Astrocyte of the hippocampus (primary cell): ENCODE data around the gene RIBC1.
"Not testable (repeated sequence)": the region's sequence is repeated elsewhere in the genome, so short reads cannot be mapped to it uniquely, and the experiment has no call there.

Experiments
- DNase-seq: peaks from one replicate; pipeline ENCODE4 v3.0.0; 2011; ENCODE audit warnings: low read depth, low spot score

The RIBC1 gene

GRCh38 chrX:53422861-53423306 lies at the start of gene RIBC1:
RIBC1 (plus strand) TSS chrX:53422873; CDS start chrX:53426277, 3,404 bp downstream.
- no peak for DNase-seq

- no peak for DNase-seq
Measured at GRCh38 chrX:53373307-53373706, 49.4 kb upstream of the RIBC1 start.

GRCh38 chrX:53374222-53374820 lies 48.4 kb upstream of the RIBC1 start:
- no peak for DNase-seq

- DNase-seq = no peak
Measured at GRCh38 chrX:53374923-53375322, 47.8 kb upstream of the RIBC1 start.

DNA sequence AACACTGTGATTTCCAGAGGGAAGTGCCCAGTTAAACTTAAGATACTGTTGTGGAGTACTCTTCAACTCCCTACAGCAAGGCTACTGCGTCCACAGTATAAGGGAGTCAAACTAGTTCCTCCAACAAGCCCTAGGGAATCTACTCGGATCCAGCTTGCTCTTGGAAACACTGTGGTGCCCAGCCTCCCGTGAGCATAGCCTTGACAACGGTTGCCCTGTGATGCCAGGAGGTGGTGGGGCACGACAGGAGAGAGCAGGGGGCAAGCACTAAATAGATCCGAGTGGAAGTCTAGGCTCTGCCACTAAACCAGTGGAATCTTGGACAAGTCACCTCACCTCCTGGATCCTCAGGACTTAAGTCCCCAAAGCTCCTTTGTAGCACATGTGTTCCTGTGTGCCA lies 45.8 kb upstream of the RIBC1 start:
- no peak for DNase-seq

- no peak for DNase-seq
Measured at GRCh38 chrX:53377464-53377863, 45.2 kb upstream of the RIBC1 start.

GRCh38 chrX:53379008-53379710 lies 43.5 kb upstream of the RIBC1 start:
- no peak for DNase-seq

DNA sequence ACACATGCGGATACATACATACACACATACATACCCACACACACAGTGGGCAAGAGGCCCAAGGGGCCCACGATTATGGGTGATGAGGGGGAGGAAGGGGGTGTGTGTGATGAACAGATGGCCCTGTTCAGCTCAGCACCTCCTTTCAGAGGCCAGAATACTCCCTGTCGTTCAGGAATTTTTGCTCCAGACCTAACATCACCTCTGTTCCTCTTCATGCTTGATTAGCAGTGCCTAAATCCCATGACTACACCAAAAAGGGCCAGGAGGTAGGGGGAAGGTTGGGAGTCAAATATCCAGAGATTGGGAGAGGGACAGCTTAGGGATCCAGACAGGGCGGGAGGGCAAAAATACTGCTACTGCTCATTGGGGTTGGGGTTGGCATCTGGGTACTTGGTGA lies 42.9 kb upstream of the RIBC1 start:
- DNase-seq = no peak

DNA sequence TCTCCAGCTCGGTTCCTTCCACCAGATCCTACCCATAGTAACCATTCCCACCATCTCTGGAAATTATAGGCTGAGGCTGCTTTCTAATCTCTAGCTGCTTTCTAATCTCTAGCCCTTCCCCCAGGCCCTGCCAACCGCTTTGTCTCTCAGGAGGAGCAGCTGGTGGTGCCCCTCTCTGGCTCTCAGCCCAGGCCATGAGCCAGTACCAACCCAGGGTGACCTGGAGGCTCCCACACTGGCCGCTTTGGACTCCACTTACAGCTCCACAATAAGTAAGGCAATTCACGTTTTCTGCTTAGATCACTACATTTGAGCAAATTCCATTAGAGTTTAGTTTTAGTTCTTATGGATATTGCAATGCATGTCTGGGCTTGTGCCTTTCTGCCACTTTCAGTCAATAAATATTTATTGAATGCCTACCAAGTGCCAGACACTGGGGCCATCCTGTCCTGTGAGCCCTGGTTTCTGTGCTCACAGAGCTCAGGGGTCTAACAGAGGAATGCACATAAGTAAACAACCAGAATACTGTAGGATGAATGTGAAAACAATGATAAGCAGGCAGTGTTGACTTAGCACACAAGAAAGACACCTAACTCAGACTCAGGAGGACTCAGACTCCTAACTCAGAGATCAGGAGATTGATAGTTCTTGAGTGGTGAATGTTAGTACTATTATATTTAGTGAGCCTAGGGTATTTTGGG lies 39.1 kb upstream of the RIBC1 start:
- peak; percentile 8 for DNase-seq

DNA sequence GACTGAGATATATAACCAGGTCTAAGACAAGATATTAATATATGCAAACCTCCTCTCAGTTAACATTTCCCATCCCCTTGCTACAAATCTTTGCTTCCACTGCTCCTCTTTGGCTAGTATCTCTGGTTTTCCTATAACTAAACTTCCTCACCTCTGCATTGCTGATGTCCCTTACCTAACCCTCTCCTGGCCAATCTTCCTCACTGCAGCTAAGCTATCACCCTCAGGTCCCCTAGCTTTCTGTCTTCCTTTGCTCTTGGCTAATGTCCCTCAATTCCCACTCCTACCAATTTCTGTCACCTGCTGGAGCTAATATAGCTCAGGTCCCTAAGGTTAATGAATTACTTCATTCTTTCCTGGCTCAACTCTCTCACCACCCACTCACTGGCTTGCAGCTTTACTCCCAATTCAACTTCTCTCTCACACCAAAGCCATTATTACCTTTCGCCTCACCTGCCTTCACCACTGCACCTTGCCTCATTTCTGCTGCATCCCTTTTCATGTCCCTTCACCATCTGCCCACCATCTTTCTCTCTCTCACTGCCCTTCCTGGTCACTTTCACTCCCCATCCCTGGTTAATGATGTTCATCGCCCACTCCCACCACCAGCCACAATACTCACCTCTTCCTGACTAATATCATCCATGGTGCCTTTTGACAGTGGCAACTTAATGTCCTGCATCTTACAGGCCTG lies 26.9 kb upstream of the RIBC1 start:
- no peak for DNase-seq

DNA sequence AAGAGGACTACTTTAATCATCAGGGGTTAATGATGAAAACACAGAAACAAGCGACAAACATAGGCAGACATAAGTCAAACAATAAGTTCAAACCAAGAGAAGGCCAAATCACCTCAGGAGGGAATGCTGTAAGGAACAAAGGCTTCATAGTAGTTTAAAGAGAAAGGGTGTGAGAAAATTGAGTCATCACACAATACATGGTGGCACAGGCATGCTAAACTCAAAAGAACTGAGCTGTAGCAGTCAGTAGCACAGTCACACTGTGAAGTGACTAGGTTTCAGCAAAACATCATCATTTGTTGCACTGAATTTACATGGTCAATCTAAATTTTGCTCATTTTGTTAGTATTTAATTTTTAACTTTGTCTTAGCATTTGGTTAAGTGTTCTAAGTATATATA lies 24.5 kb upstream of the RIBC1 start:
- peak; percentile 33 for DNase-seq

DNA sequence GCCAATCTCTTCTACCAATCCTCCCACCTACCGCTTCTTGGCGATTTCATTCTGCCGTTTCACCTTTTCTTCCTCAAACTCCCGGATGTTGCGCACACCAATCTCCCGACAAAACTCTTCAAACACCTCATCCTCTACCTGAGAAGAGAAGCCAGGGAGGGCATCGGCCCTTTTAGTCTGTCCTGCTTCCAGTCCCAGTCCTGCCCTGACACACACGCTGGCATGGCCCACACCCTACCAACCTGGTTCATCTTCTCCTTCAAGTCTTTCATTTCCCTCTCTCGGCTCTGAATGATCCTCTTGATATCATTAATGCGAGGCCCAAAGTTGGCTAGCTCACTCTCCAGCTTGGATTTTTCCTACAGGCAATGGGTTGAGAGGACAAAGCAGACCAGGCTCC lies 19.1 kb upstream of the RIBC1 start:
- no peak for DNase-seq

DNA sequence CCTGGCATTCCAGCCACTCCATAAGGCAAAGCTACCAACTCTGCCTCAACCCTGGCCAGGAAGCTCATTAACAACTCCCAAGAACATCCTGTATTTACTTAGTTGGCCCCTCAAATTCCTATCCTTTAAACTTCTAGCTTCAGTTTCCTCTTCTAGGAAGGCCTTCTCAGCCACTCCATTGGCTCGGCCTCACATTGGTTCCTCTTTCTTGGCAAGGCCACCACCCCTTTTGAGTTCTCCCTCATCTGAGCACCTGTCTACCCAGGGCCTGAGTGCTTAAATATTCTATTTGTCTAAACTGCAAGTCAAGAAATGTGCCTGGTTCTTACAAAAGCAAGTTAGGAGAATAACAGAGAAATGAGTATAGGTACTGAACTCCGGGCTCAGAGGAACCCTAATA lies 10.2 kb upstream of the RIBC1 start:
- no peak for DNase-seq

- not testable (repeated sequence) for DNase-seq
Measured at GRCh38 chrX:53420351-53420750, 2.3 kb upstream of the RIBC1 start.

DNA sequence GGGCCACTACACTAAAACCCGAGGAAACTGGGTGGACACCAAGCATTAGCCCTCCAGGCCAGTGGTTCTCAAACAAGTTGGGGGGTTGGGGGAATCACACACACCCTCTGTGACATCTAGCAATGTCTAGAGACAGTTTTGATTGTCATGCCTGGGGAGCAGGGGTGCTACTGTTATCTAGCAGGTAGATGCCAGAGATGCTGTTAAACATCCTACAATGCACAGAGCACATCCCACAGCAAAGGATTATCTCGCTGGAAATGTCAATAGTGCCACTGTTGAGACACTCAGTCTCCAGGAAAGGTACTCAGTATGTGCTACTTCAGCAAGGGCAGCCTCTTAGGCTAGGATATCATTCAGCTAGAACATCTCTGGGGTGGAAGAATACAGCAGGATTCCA lies 1.5 kb upstream of the RIBC1 start:
- DNase-seq = no peak

DNA sequence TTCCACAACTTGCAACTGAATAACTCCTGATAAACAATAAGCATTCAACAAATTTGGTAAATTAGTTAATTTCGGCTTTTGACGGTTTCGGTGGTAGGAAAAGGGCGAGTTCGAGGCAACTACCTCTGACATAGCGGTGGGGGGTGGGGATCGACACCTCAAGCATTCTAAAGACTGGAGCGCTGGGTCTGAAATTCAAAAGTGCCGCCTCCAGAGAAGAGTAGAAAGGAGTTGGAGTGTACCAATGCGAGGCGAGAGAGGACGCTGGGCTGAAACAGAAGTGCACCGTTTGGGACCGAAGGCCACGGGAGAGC lies 944 bp upstream of the RIBC1 start:
- no peak for DNase-seq

GRCh38 chrX:53422086-53422860 lies 400 bp upstream of the RIBC1 start, which contains the start of gene SMC1A:
SMC1A (minus strand) TSS chrX:53422654; CDS start chrX:53422600, 54 bp downstream.
- peak; percentile 99 for DNase-seq

GRCh38 chrX:53429755-53430154 lies 7.1 kb downstream of the RIBC1 start:
- DNase-seq = no peak

DNA sequence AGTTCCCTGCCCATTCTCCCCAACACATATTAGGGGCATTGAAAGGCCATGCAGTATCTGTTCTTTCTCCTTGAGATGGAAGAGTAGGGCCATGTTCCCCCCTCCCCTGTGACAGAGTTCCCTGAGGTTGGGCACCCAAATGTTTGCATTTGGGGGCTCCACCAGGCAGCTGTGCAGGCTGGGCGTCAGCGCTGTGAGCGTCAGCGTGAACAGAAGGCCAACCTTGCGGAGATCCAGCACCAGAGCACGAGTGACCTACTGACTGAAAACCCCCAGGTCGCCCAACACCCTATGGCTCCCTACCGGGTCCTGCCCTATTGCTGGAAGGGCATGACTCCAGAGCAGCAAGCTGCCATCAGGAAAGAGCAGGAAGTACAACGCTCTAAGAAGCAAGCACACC lies 7.6 kb downstream of the RIBC1 start:
- DNase-seq = no peak

DNA sequence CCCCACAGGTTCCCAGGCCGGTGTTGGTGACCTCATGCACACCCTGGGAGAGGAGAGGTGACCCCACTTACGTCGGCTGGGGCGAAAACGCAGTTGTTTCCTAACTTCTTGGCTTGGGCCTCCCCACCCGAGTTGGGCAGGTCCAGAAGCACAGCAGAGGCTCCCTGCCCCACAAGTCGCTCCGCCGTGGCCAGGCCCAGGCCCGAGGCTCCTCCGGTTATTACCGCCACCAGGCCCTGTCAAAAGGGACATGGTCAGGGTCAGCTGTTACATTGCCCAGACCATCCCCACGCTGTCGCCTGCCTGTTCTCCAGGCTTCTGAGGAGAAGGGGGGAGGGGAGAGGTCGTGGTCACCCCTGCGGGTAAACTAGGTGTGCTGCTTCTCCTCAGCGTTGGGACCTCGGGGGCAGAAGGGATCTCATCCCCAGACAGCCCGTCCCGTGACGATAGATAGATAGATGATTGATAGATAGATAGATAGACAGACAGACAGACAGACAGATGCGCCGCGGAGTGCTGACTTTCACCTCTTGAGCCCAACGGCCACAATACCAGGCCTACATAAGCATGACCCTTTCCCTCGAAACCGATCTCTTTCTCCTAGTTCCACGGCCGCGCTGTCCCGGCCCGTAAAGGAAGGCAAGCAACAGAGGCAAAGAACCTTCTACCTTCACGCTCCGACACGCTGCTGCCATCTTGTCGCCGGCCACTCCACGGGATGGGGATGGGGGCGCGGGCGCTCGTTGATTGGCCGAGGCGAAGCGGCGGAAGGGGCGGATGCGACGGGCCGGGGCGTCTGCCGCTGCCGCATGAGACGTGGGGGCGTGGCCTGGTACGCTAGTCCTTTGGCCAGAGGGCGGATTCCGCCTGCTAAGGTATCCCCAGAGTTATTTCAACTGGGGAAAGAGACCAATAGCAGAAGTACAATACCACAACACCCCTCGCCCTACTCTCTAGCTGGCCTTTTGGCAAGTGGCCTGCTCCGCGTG lies 11.3 kb downstream of the RIBC1 start, which contains the start of gene HSD17B10:
HSD17B10 (minus strand) TSS at position 720 of the 989 bp plus-strand sequence; CDS start at position 695, 25 bp downstream.
- peak; percentile 91 for DNase-seq
